HepG2 (cell line): ENCODE data around the gene VPS13C. TPM values are rescaled to one million over a fixed set of nuclear protein-coding genes. Genes with fewer than 3 reads are reported as not detected.
A peak's percentile ranks its signal among the peaks of the same experiment; 100 is the strongest.

Source experiments
- ATAC-seq: fragments of 200-7000 bp; cut with Tn5 transposase; 3 replicates; pipeline ENCODE4 v1.9.1; 2020; ENCODE audit warnings: mild to moderate bottlenecking, moderate library complexity
- BruUV-seq: library from RNA; stranded (reverse); fragments of 400-500 nt; replicated peaks from 2 replicates; lab custom pipeline; 2021; lab: Mats Ljungman, UMichigan
- CTCF ChIA-PET: fragments of 300-600 bp; formaldehyde crosslinking; extraction: SDS; loops from one replicate; lab custom pipeline; 2021; ENCODE audit warnings: low total read pairs, inconsistent platforms, low intra/inter-chr PET ratio; lab: Yijun Ruan, JAX
- POLR2A ChIA-PET: fragments of 350-600 bp; sonication (Branson Sonifier 250); formaldehyde crosslinking; loops from one replicate; lab custom pipeline; 2020; ENCODE audit warnings: antibody characterized with exemption, inconsistent platforms; lab: Yijun Ruan, JAX
- DNase-seq: peaks from one replicate; pipeline ENCODE4 v3.0.0-alpha.2; 2015; ENCODE audit warnings: low spot score
- FAIRE-seq: peaks from 3 replicates; lab custom pipeline; 2011; peaks lifted over from hg19 to GRCh38; lab: Jason Lieb, UNC
- H2AFZ ChIP-seq: one replicate; pipeline ENCODE4 v1.6.1; 2011; ENCODE audit warnings: low read length, inconsistent platforms
- H3K27ac ChIP-seq: fragments of 300-600 bp; 3 replicates; pipeline ENCODE4 v1.8.0; 2011; ENCODE audit warnings: mixed run types, mild to moderate bottlenecking, mixed read lengths, low read length, inconsistent platforms; ENCODE audit not compliant: insufficient read depth; ENCODE audit errors: extremely low read length
- H3K27me3 ChIP-seq, 2 experiments: fragments of 200-600 bp in 1 of 2; 2 replicates in 1 of 2; 3 replicates in 1 of 2; pipeline versions ENCODE4 v1.6.0 to v1.8.0; 2011; ENCODE audit warnings: low read length in 2 of 2, mild to moderate bottlenecking in 2 of 2, moderate library complexity in 2 of 2, inconsistent platforms in 1 of 2; ENCODE audit not compliant: insufficient read depth in 2 of 2, control insufficient read depth in 1 of 2
- H3K36me3 ChIP-seq, 2 experiments: fragments of 200-600 bp in 1 of 2; replicated peaks in 1 of 2; 2 replicates in 1 of 2; 3 replicates in 1 of 2; pipeline versions ENCODE4 v1.5.1 to v1.8.0; 2011; ENCODE audit warnings: low read length in 2 of 2, inconsistent platforms in 1 of 2; ENCODE audit not compliant: insufficient read depth in 2 of 2, control insufficient read depth in 1 of 2
- H3K4me1 ChIP-seq: 2 replicates; pipeline ENCODE4 v1.5.1; 2012; ENCODE audit warnings: low read length, inconsistent platforms; ENCODE audit not compliant: insufficient read depth
- H3K4me2 ChIP-seq: 2 replicates; pipeline ENCODE4 v1.6.0; 2011; ENCODE audit warnings: low read depth, low read length, inconsistent platforms
- H3K4me3 ChIP-seq, 3 experiments: fragments of 200-600 bp in 1 of 3; sonication (generic), shearing (Covaris generic) in 1 of 3; replicated peaks in 1 of 3; 2 replicates each; pipeline ENCODE4 v1.5.1; 2011 to 2016; ENCODE audit warnings: low read length in 3 of 3, inconsistent platforms in 2 of 3, low read depth in 2 of 3, mild to moderate bottlenecking in 2 of 3, control low read depth in 1 of 3, mixed read lengths in 1 of 3; ENCODE audit not compliant: insufficient read depth in 1 of 3
- H3K79me2 ChIP-seq: one replicate; pipeline ENCODE4 v1.6.1; 2011; ENCODE audit warnings: low read length, inconsistent platforms; ENCODE audit not compliant: insufficient read depth
- H3K9ac ChIP-seq: 2 replicates; pipeline ENCODE4 v1.6.0; 2011; ENCODE audit warnings: mild to moderate bottlenecking, low read depth, low read length, inconsistent platforms; ENCODE audit not compliant: insufficient read depth
- H3K9me3 ChIP-seq: 2 replicates; pipeline ENCODE4 v1.5.1; 2012; ENCODE audit warnings: mild to moderate bottlenecking, low read length
- H4K20me1 ChIP-seq: 2 replicates; pipeline ENCODE4 v1.6.0; 2011; ENCODE audit warnings: inconsistent platforms, mild to moderate bottlenecking, low read length, moderate library complexity; ENCODE audit not compliant: insufficient read depth
- ARID5B ChIP-seq: IDR thresholded peaks from 2 replicates; pipeline ENCODE4 v1.4.0; 2020; ENCODE audit warnings: mild to moderate bottlenecking, missing genetic modification reagents
- DDIT3 ChIP-seq: sonication (generic); formaldehyde crosslinking; IDR thresholded peaks from 2 replicates; pipeline ENCODE4 v1.4.0; 2020; ENCODE audit warnings: mild to moderate bottlenecking, missing genetic modification reagents
- EP300 ChIP-seq, 3 experiments: sonication (generic) in 1 of 3; formaldehyde crosslinking in 1 of 3; IDR thresholded peaks; 2 replicates each; pipeline versions ENCODE4 v1.5.1 to v1.6.1; 2011 to 2020; ENCODE audit warnings: low read depth in 2 of 3, low read length in 2 of 3, borderline replicate concordance in 1 of 3, improper control_type of control experiment in 1 of 3, mild to moderate bottlenecking in 1 of 3, missing genetic modification reagents in 1 of 3, moderate library complexity in 1 of 3
- GFI1 ChIP-seq: sonication (generic); formaldehyde crosslinking; IDR thresholded peaks from 2 replicates; pipeline ENCODE4 v1.5.0; 2020; ENCODE audit warnings: missing genetic modification reagents, mild to moderate bottlenecking, borderline replicate concordance
- ZBTB38 ChIP-seq: sonication (generic); formaldehyde crosslinking; IDR thresholded peaks from 2 replicates; pipeline ENCODE4 v1.5.1; 2020; ENCODE audit warnings: mild to moderate bottlenecking, missing genetic modification reagents
- ZNF362 ChIP-seq: sonication (generic); formaldehyde crosslinking; IDR thresholded peaks from 2 replicates; pipeline ENCODE4 v1.4.0; 2020; ENCODE audit warnings: missing genetic modification reagents, mild to moderate bottlenecking, borderline replicate concordance
- WGBS: methylation state at CpG from one replicate; pipeline ENCODE4 v1.1.6; 2017; ENCODE audit warnings: low lambda C conversion rate; 5-methylcytosine and 5-hydroxymethylcytosine counted together
- in situ Hi-C: cut with HindIII; loops from 2 replicates; pipeline ENCODE4 v1.10.0; 2017; ENCODE audit warnings: low pct_unique_long_range_greater_than_20kb; ENCODE audit not compliant: extremely low pct_ligation_motif_present
- intact Hi-C: fragments of 100-400 bp; cut with micrococcal nuclease; formaldehyde crosslinking; loops from one replicate; pipeline ENCODE4 v1.10.0; 2022; ENCODE audit not compliant: unreplicated experiment
- polyA plus RNA-seq, 8 experiments: library from polyadenylated mRNA; depleted of rRNA in 3 of 8; stranded (reverse) in 7 of 8; unstranded in 1 of 8; fragments of >200 nt; fragmentation: Illumina TruSeq in 4 of 8; extraction: Trizol in 4 of 8; gene quantifications; 2 replicates each; pipeline versions ENCODE4 v1.2.1 to v1.2.3, GENCODE V29; 2011 to 2016; ENCODE audit warnings: low read depth in 4 of 8, missing spikeins in 1 of 8, mixed read lengths in 1 of 8; ENCODE audit not compliant: insufficient read depth in 1 of 8
- total RNA-seq, 5 experiments: library from RNA; depleted of rRNA; stranded (reverse); fragments of >200 nt; fragmentation: Illumina TruSeq; extraction: Trizol; gene quantifications; 2 replicates each; pipeline ENCODE4 v1.2.3, GENCODE V29; 2016; ENCODE audit warnings: low read depth in 1 of 5

Gene VPS13C
- total and polyA plus RNA-seq, 2 of the 13 experiments (the other 11 are each of a cell fraction or from before 2014, with no cell fraction given), result 10.9 to 26.8 TPM

- 0 out of 2 replicates have a peak, but pooled peaks have one; percentile 23 for TF ChIP-seq ARID5B (CRISPR knock-in tag)
- 0 out of 2 replicates have a peak, but pooled peaks have one; percentile 50 for TF ChIP-seq ZNF362 (CRISPR knock-in tag)
- TF ChIP-seq ZBTB38 (CRISPR knock-in tag), result peak; percentile 64
- TF ChIP-seq EP300 (IDR thresholded peaks at IDR 0.05; ENCODE audit: low read depth in 2 of 2, low read length in 2 of 2), result peak in 1 of 2 experiments; percentile 41; a peak in 1 of 4 replicates
- no peak for TF ChIP-seq EP300 (CRISPR knock-in tag; IDR thresholded peaks at IDR 0.05; ENCODE audit: borderline replicate concordance)
Observed at GRCh38 chr15:62054979-62055378, 5.3 kb downstream of the VPS13C start (continued).

GRCh38 chr15:62053439-62054085 is 6.7 kb downstream of the VPS13C start:
- WGBS, result 73% methylated on average over 5 of the region's 5 CpGs
- no peaks in the 10 kb centered on the region for H3K9me3 ChIP-seq
- ATAC-seq (no peak), FAIRE-seq (no peak), DNase-seq (no peak)
- H3K36me3 ChIP-seq, result no peaks in the 10 kb centered on the region
- no peak overlapping the region for H2AFZ ChIP-seq
- H3K9ac ChIP-seq, result no peak overlapping the region
- H3K4me2 ChIP-seq, result no peak overlapping the region
- POLR2A ChIA-PET, result no interaction called here
- intact Hi-C loops (no loop called here), in situ Hi-C loops (no loop called here)
- TF ChIP-seq GFI1, result peak; percentile 61
- TF ChIP-seq DDIT3 (CRISPR knock-in tag), result no peak
- no TSS peak for BruUV-seq
- peaks cover 49% of the 10 kb centered on the region for H3K79me2 ChIP-seq
- no peak overlapping the region for H3K27ac ChIP-seq
- H4K20me1 ChIP-seq, result no peaks in the 10 kb centered on the region
- H3K27me3 ChIP-seq, result no peaks in the 10 kb centered on the region
- peaks cover 41% of the 10 kb centered on the region for H3K4me1 ChIP-seq
- CTCF ChIA-PET, result no interaction called here
- H3K4me3 ChIP-seq, result no peak overlapping the region
